Trophoblast cell (in vitro differentiated cells and primary cell): ENCODE results near the gene POC1A.

Experiments
- DNase-seq, 2 donors: peaks; one replicate each; pipeline ENCODE4 v3.0.0-alpha.2; 2016
- H2AFZ ChIP-seq: 2 replicates; pipeline ENCODE4 v1.6.1; 2013; ENCODE audit warnings: low read length, moderate library complexity, mild to moderate bottlenecking; ENCODE audit not compliant: insufficient read depth, poor library complexity
- H2AK5ac ChIP-seq: 2 replicates; pipeline ENCODE4 v1.6.1; 2013; ENCODE audit warnings: mild to moderate bottlenecking, low read length
- H2BK120ac ChIP-seq: 2 replicates; pipeline ENCODE4 v1.6.1; 2013; ENCODE audit warnings: low read length, mild to moderate bottlenecking, moderate library complexity; ENCODE audit not compliant: insufficient read depth, poor library complexity
- H2BK12ac ChIP-seq: 2 replicates; pipeline ENCODE4 v1.6.1; 2013; ENCODE audit warnings: mild to moderate bottlenecking, low read length, moderate library complexity
- H2BK5ac ChIP-seq: 2 replicates; pipeline ENCODE4 v1.6.1; 2013; ENCODE audit warnings: low read length, low read depth, moderate library complexity, mild to moderate bottlenecking; ENCODE audit not compliant: poor library complexity
- H3K14ac ChIP-seq: 2 replicates; pipeline ENCODE4 v1.6.1; 2013; ENCODE audit warnings: mild to moderate bottlenecking, low read length
- H3K18ac ChIP-seq: 2 replicates; pipeline ENCODE4 v1.6.1; 2013; ENCODE audit warnings: mild to moderate bottlenecking, low read length
- H3K23ac ChIP-seq: 2 replicates; pipeline ENCODE4 v1.6.1; 2013; ENCODE audit warnings: low read length
- H3K27ac ChIP-seq: 2 replicates; pipeline ENCODE4 v1.5.1; 2013; ENCODE audit warnings: low read depth, mild to moderate bottlenecking, inconsistent platforms, low read length, moderate library complexity
- H3K27me3 ChIP-seq: 2 replicates; pipeline ENCODE4 v1.6.1; 2013; ENCODE audit warnings: inconsistent platforms, mild to moderate bottlenecking, low read length, moderate library complexity; ENCODE audit not compliant: insufficient read depth
- H3K36me3 ChIP-seq, 2 experiments: 1 replicate in 1 of 2; 2 replicates in 1 of 2; pipeline ENCODE4 v1.6.1; 2013; ENCODE audit warnings: low read length in 2 of 2, mild to moderate bottlenecking in 2 of 2, moderate library complexity in 1 of 2; ENCODE audit not compliant: insufficient read depth in 2 of 2, control insufficient read depth in 1 of 2
- H3K4ac ChIP-seq: 2 replicates; pipeline ENCODE4 v1.6.1; 2013; ENCODE audit warnings: low read depth, mild to moderate bottlenecking, low read length, moderate library complexity
- H3K4me1 ChIP-seq, 2 experiments: 1 replicate in 1 of 2; 2 replicates in 1 of 2; pipeline ENCODE4 v1.6.1; 2013; ENCODE audit warnings: low read length in 2 of 2, mild to moderate bottlenecking in 2 of 2, moderate library complexity in 1 of 2; ENCODE audit not compliant: insufficient read depth in 2 of 2, control insufficient read depth in 1 of 2
- H3K4me2 ChIP-seq: 2 replicates; pipeline ENCODE4 v1.6.1; 2013; ENCODE audit warnings: inconsistent platforms, mild to moderate bottlenecking, low read length, moderate library complexity
- H3K4me3 ChIP-seq: 2 replicates; pipeline ENCODE4 v1.5.1; 2013; ENCODE audit warnings: mild to moderate bottlenecking, low read depth, low read length, inconsistent platforms
- H3K79me1 ChIP-seq: one replicate; pipeline ENCODE4 v1.6.1; 2013; ENCODE audit warnings: low read length
- H3K79me2 ChIP-seq: 2 replicates; pipeline ENCODE4 v1.6.1; 2013; ENCODE audit warnings: low read length, mild to moderate bottlenecking; ENCODE audit not compliant: control insufficient read depth, insufficient read depth, poor library complexity
- H3K9ac ChIP-seq: 2 replicates; pipeline ENCODE4 v1.6.1; 2013; ENCODE audit warnings: mild to moderate bottlenecking, low read length
- H3K9me3 ChIP-seq: 2 replicates; pipeline ENCODE4 v1.6.1; 2013; ENCODE audit warnings: low read depth, mild to moderate bottlenecking, control low read depth, inconsistent platforms, low read length; ENCODE audit not compliant: insufficient read depth
- H4K12ac ChIP-seq: 2 replicates; pipeline ENCODE4 v1.6.1; 2013; ENCODE audit warnings: low read depth, mild to moderate bottlenecking, low read length, moderate library complexity
- H4K8ac ChIP-seq: 2 replicates; pipeline ENCODE4 v1.6.1; 2013; ENCODE audit warnings: low read depth, mild to moderate bottlenecking, low read length, moderate library complexity
- H4K91ac ChIP-seq: one replicate; pipeline ENCODE4 v1.6.1; 2013; ENCODE audit warnings: low read depth, mild to moderate bottlenecking, low read length, moderate library complexity
- WGBS: extraction: QIAGEN DNeasy Blood & Tissue Kit; methylation state at CpG from one replicate; pipeline ENCODE4 v1.1.7; 2013; ENCODE audit warnings: missing lambda C conversion rate; ENCODE audit not compliant: insufficient read length, insufficient coverage; ENCODE audit errors: extremely low coverage; 5-methylcytosine and 5-hydroxymethylcytosine counted together

Gene POC1A

DNA sequence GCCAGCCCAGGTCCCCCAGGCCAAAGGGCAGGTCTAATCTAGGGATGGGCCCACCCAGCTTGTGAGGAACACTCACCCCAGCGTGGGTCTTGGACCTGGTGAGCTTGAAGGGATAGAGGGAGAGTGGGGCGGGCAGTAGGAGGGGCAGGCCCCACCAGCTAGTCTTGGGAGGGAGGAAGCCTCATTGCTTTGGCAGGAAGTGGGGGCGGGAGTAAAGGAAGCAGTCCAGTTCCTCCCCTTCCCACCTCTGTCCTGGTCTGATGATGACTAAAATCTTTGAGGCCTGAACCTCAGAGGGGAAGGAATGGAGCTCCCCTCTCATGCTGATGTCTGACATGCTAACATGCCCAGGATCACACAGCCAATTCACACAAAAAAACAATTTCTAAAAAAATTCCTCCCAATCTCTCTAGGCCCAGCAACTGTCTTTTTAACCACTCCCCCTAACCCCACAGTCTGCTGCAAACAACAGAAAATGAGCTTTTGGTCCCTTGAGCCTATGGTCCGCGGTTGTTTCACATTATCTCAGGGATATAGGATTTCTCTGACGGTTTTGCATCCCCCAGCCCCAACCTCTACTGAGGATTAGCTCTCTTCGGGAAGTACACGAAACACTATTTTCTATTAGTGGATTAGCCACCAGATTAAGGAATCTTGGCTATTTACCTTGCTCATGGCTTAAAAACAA is 67.1 kb downstream of the POC1A start:
- no peak overlapping the region for H3K14ac ChIP-seq
- no peak overlapping the region for H3K4me3 ChIP-seq
- no peak overlapping the region for H3K18ac ChIP-seq
- H3K23ac ChIP-seq, result no peak overlapping the region
- no peak overlapping the region for H2BK5ac ChIP-seq
- no peak overlapping the region for H2AFZ ChIP-seq
- H2BK120ac ChIP-seq, result no peak overlapping the region
- peaks cover 35 to 36% of the 10 kb centered on the region in 2 experiments for H3K4me1 ChIP-seq
- H3K9ac ChIP-seq, result no peak overlapping the region
- no peaks in the 10 kb centered on the region for H3K27me3 ChIP-seq
- no peak overlapping the region for H4K91ac ChIP-seq
- H4K8ac ChIP-seq, result no peak overlapping the region
- no peak overlapping the region for H2BK12ac ChIP-seq
- H3K9me3 ChIP-seq, result peaks cover 2% of the 10 kb centered on the region
- no peak overlapping the region for H3K27ac ChIP-seq
- DNase-seq, result no peak
- WGBS, result no CpG with 5 or more reads among the region's 8 CpGs
- peaks cover 0 to 2% of the 10 kb centered on the region in 2 experiments for H3K36me3 ChIP-seq
- peaks cover 4% of the 10 kb centered on the region for H3K79me2 ChIP-seq
- H3K79me1 ChIP-seq, result peaks cover 9% of the 10 kb centered on the region
- H3K4ac ChIP-seq, result no peak overlapping the region
- H2AK5ac ChIP-seq, result no peak overlapping the region
- H4K12ac ChIP-seq, result no peak overlapping the region
- H3K4me2 ChIP-seq, result no peak overlapping the region

DNA sequence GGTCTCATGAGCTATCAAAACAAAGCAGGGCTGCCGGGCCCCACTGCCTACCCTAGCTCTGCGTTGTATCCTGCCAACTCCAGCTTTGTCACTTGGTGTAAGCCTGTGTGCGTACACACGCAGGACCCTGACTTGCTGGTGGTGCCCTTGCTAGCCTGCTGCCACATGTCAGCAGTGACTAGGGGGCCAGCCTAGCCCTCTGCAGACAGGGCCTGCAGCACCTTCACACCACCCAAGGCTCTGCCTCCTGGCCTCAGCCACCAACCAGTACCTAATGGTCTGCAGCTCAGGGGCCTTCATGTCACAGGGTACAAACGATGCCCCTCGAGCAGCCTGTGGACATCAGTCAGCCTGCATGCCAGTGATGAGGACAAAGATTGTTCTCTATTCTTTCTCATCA is 67.8 kb downstream of the POC1A start:
- Histone ChIP-seq H2BK120ac (no peak overlapping the region), H3K4me2 (no peak overlapping the region), H3K23ac (no peak overlapping the region), H3K79me2 (peaks cover 4% of the 10 kb centered on the region), H2AK5ac (peak overlapping the region; percentile 40), H3K14ac (no peak overlapping the region), H3K9me3 (no peaks in the 10 kb centered on the region), H3K9ac (no peak overlapping the region), H3K79me1 (peaks cover 9% of the 10 kb centered on the region), H3K18ac (no peak overlapping the region), H3K4me1 (peaks cover 31% of the 10 kb centered on the region in 2 experiments), H3K4ac (no peak overlapping the region), H3K36me3 (peaks cover 0 to 2% of the 10 kb centered on the region in 2 experiments), H2BK12ac (no peak overlapping the region), H3K4me3 (no peak overlapping the region), H2AFZ (no peak overlapping the region), H3K27ac (no peak overlapping the region), H4K91ac (no peak overlapping the region), H4K12ac (no peak overlapping the region), H2BK5ac (no peak overlapping the region), H3K27me3 (no peaks in the 10 kb centered on the region), H4K8ac (no peak overlapping the region)
- DNase-seq, result no peak
- no CpG with 5 or more reads among the region's 6 CpGs for WGBS

DNA sequence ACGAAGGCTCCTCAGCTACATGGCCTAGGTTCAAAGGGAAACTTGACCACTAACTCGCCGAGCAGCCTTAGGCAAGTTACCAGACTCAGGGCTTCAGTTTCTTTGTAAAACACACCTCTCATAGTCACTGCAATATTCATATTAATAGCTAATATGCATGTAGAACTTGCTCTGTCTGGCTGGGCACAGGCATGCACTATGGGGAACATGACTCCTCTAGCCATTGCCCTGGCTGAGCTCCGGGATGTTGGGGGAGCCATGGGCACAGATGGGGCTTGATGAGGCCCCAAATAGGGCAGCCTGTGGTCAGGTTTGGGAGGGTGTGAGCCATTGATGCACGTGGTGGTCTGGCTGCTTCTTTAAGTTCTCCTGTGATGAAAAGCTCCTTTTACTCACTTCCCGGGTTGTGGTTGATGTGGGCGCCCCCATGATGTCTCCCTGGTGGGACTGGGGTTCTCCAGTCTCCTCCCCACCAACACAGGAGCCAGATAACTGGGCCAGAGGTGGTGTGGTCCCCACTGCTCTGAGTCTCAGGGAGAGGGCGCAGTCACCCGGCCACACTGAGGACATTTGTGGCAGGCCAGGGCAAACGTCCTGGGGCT is 68.4 kb downstream of the POC1A start:
- Histone ChIP-seq H4K8ac (no peak overlapping the region), H3K4me3 (no peak overlapping the region), H3K9me3 (no peaks in the 10 kb centered on the region), H3K14ac (no peak overlapping the region), H3K18ac (no peak overlapping the region), H3K4me1 (peaks cover 25 to 26% of the 10 kb centered on the region in 2 experiments), H2AFZ (no peak overlapping the region), H2AK5ac (no peak overlapping the region), H4K12ac (no peak overlapping the region), H3K4ac (no peak overlapping the region), H3K36me3 (peaks cover 0 to 2% of the 10 kb centered on the region in 2 experiments), H3K79me2 (peaks cover 4% of the 10 kb centered on the region), H2BK120ac (no peak overlapping the region), H3K4me2 (no peak overlapping the region), H3K23ac (no peak overlapping the region), H3K9ac (no peak overlapping the region), H3K79me1 (peaks cover 8% of the 10 kb centered on the region), H4K91ac (no peak overlapping the region), H2BK12ac (no peak overlapping the region), H3K27ac (no peak overlapping the region), H2BK5ac (no peak overlapping the region), H3K27me3 (no peaks in the 10 kb centered on the region)
- no CpG with 5 or more reads among the region's 10 CpGs for WGBS
- no peak for DNase-seq

DNA sequence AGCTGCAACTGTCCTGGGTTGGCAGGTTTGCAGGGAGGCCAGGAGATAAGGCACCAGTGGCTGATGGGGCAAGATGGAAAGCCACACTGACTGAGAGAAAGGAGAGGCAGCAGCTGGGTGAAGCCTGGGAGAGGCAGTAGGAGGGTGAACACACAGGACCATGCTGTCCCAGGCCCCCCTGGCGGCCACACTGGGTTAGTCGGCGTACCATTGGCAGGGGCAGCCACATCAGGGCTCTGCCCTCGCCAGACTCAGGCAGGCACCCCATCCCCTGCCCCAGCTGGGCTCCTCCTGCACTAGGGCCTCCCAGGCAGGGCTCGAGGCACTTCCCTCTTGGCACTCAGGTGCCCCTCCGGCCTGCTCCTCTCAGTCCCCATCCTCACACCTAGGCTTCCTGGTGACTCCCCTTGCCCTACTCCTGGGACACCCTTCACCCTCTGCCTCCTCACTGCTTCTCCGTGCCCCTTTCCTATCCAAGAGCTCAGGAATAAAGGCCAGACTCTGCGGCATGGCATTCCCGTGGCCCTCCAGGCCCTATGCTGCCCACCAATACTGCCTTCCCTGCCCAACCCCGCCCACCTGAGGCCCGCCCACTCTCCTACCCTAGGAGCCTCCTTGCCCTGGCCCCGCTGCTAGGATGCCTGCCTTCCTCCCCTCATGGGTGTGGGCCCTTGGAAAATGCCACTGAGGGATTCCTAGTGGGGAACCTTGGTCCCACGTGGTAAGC is 69.1 kb downstream of the POC1A start:
- H3K4me1 ChIP-seq, result peaks cover 18 to 19% of the 10 kb centered on the region in 2 experiments
- H3K14ac ChIP-seq, result no peak overlapping the region
- no peak overlapping the region for H3K9ac ChIP-seq
- no peak overlapping the region for H3K27ac ChIP-seq
- H2BK5ac ChIP-seq, result no peak overlapping the region
- no peak overlapping the region for H4K8ac ChIP-seq
- no peak overlapping the region for H3K18ac ChIP-seq
- H3K79me2 ChIP-seq, result peaks cover 4% of the 10 kb centered on the region
- no peak overlapping the region for H3K4me3 ChIP-seq
- no peaks in the 10 kb centered on the region for H3K9me3 ChIP-seq
- DNase-seq, result no peak
- H3K23ac ChIP-seq, result no peak overlapping the region
- peaks cover 0 to 2% of the 10 kb centered on the region in 2 experiments for H3K36me3 ChIP-seq
- no peak overlapping the region for H2BK12ac ChIP-seq
- H4K12ac ChIP-seq, result no peak overlapping the region
- no peak overlapping the region for H2BK120ac ChIP-seq
- WGBS, result no CpG with 5 or more reads among the region's 13 CpGs
- H3K4me2 ChIP-seq, result no peak overlapping the region
- H3K27me3 ChIP-seq, result no peaks in the 10 kb centered on the region
- no peak overlapping the region for H2AK5ac ChIP-seq
- no peak overlapping the region for H3K4ac ChIP-seq
- no peak overlapping the region for H4K91ac ChIP-seq
- H3K79me1 ChIP-seq, result peaks cover 2% of the 10 kb centered on the region
- H2AFZ ChIP-seq, result no peak overlapping the region
